ENCODE measurements around the gene MINDY4B. TPM values are rescaled to one million over a fixed set of nuclear protein-coding genes. Genes with fewer than 3 reads are reported as not detected.
A peak's percentile ranks its signal among the peaks of the same experiment; 100 is the strongest.

Gene MINDY4B
- total RNA-seq, 6 experiments from 2014 or later, result not detected

DNA sequence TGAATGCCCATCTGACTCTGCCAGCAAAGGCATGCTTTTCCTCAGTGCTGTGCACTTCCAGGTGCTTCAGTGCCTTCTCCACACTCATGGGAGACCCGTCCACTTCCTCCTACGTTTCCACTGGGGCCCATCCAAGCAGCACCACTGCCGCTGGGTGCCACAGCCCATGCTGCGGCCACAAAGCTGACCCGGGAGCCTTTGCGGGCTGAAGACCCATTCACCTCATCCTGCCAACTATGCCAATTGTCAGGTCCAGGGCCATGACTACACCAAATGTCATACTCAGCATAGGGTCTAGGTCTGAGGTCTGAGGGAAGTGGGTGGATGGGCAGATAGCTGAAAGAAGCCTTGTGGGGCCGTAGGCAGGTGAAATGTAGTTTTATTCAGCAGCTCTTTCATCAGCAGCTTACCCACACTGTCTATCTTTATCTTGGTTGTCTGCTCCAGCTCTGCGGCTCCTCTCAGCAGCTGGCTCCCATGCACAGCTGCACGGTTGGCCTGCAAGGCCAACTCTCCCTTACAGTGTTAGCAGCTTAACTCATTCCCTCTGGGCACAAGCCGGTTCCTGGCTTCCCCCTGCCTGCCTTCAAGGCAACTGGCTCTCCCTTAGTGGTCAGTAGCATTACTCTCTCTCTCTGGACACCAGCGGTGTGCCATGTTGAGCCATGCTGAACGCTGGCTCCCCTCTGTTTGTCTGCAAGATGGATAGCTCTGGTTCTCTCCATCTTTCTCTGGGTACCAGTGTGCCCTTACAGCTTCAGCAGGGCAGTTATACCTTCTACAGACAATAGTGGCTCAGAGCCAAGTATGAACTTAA is 78.6 kb downstream of the MINDY4B start:
- H3K27ac ChIP-seq, result no peak overlapping the region
- H3K27me3 ChIP-seq, result no peaks in the 10 kb centered on the region
- 87% methylated on average over 5 of the region's 12 CpGs for WGBS (ENCODE audit: insufficient coverage, low coverage, low lambda C conversion rate, missing lambda C conversion rate)
- intact Hi-C loops (cut with DNase I), result no loop called here
- H3K4me3 ChIP-seq, result no peak overlapping the region
- no peaks in the 10 kb centered on the region for H3K9me3 ChIP-seq
- no peaks in the 10 kb centered on the region for H3K36me3 ChIP-seq
- no peak for TF ChIP-seq POLR2A (IDR thresholded peaks at IDR 0.05)
- TF ChIP-seq, protein P1, sequence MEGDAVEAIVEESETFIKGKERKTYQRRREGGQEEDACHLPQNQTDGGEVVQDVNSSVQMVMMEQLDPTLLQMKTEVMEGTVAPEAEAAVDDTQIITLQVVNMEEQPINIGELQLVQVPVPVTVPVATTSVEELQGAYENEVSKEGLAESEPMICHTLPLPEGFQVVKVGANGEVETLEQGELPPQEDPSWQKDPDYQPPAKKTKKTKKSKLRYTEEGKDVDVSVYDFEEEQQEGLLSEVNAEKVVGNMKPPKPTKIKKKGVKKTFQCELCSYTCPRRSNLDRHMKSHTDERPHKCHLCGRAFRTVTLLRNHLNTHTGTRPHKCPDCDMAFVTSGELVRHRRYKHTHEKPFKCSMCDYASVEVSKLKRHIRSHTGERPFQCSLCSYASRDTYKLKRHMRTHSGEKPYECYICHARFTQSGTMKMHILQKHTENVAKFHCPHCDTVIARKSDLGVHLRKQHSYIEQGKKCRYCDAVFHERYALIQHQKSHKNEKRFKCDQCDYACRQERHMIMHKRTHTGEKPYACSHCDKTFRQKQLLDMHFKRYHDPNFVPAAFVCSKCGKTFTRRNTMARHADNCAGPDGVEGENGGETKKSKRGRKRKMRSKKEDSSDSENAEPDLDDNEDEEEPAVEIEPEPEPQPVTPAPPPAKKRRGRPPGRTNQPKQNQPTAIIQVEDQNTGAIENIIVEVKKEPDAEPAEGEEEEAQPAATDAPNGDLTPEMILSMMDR (IDR thresholded peaks at IDR 0.05), result no peak
- no peak for ATAC-seq
- no peaks in the 10 kb centered on the region for H3K4me1 ChIP-seq
- DNase-seq, result no peak

DNA sequence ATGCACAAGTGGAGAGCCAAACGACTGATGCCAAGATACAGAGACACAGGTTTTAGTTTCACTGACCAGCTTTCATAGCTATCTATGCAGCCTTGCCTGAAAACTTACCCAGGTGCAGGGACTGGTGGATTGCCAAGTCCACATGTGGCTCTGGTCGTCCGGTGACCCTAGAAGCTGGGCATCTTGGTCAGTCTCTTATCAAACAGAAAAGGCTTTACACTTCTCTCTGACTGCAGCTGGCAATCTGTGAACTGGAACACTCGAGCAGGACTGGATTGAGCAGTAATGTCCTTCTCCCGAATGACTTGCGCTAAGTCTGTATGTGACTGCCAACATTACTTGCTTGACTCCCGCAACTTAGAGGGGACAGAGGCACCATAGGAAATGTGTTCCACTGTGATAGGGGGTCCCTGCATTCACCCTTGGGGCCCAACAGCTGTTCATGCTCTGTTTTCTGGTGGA is 79.3 kb downstream of the MINDY4B start:
- H3K4me1 ChIP-seq, result no peaks in the 10 kb centered on the region
- H3K36me3 ChIP-seq, result no peaks in the 10 kb centered on the region
- 60% methylated on average over 1 of the region's 7 CpGs for WGBS (ENCODE audit: insufficient coverage, low coverage, low lambda C conversion rate, missing lambda C conversion rate)
- no peaks in the 10 kb centered on the region for H3K9me3 ChIP-seq
- no peak for ATAC-seq
- no peak overlapping the region for H3K4me3 ChIP-seq
- H3K27ac ChIP-seq, result no peak overlapping the region
- no peaks in the 10 kb centered on the region for H3K27me3 ChIP-seq
- no peak for TF ChIP-seq POLR2A (IDR thresholded peaks at IDR 0.05)
- TF ChIP-seq, protein P1 (IDR thresholded peaks at IDR 0.05), result no peak
- intact Hi-C loops (cut with DNase I), result no loop called here
- no peak for DNase-seq

DNA sequence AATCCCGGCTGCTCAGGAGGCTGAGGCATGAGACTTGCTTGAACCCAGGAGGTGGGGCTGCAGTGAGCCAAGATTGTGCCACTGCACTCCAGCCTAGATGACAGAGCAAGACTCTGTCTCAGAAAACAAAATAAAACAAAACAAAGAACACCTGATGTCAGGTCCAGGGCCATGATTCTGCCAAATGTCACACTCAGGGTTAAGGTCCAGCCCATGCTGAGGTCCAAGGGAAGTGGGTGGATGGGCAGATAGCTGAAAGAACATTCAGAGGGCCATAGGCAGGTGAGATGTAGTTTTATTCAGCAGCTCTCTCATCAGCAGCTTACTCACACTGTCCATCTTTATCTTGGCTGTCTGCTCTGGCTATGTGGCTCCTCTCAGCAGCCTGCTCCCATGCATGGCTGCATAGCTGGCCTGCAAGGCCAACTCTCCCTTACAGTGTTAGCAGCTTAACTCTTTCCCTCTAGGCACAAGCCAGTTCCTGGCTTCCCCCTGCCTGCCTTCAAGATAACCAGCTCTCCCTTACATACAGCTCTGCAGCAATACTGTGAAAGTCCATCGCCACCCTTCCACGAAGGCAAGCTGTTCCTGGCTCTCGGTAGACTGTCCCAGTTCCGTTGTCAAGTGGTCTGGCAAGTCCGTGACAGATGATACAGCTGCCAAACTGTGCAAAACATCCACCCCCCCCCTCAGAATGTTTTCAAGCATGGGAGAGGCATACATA is 79.9 kb downstream of the MINDY4B start:
- Histone ChIP-seq H3K9me3 (no peaks in the 10 kb centered on the region), H3K4me3 (no peak overlapping the region), H3K36me3 (no peaks in the 10 kb centered on the region), H3K27ac (no peak overlapping the region), H3K4me1 (no peaks in the 10 kb centered on the region), H3K27me3 (no peaks in the 10 kb centered on the region)
- DNase-seq, result no peak
- no peak for TF ChIP-seq POLR2A (IDR thresholded peaks at IDR 0.05)
- TF ChIP-seq, protein P1 (IDR thresholded peaks at IDR 0.05), result no peak
- 76% methylated on average over 6 of the region's 6 CpGs for WGBS (ENCODE audit: insufficient coverage, low coverage, low lambda C conversion rate, missing lambda C conversion rate)
- ATAC-seq, result peak; percentile 29 to 72 (median 56)
- intact Hi-C loops (cut with DNase I), result no loop called here

DNA sequence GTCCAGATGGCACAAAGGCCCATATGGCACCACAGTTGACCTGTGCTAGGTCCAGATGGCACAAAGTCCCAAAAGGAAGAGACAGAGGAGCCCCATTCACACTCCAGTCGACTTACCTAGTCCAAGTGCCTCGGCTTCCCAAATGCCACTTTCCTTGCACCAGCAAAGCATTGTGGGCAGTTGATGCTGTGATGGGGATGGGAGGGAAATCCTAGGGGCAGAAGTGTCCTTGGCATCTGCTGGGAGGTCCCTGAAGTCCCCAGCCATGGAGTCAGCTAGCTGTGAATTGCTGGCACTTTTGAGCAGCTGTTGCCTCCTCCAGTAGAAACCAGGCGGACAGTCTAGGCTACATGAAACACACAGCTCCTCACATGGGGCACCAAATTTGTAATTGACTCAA is 82.0 kb downstream of the MINDY4B start:
- ATAC-seq, result no peak

More for the DNA sequence above, 82.0 kb downstream of the MINDY4B start:
- H3K4me3 ChIP-seq, result no peak overlapping the region
- H3K9me3 ChIP-seq, result no peaks in the 10 kb centered on the region
- intact Hi-C loops (cut with DNase I), result no loop called here
- no peaks in the 10 kb centered on the region for H3K36me3 ChIP-seq
- no peak overlapping the region for H3K27ac ChIP-seq
- WGBS (ENCODE audit: insufficient coverage, low coverage, low lambda C conversion rate, missing lambda C conversion rate), result 75% methylated on average over 2 of the region's 3 CpGs
- TF ChIP-seq, protein P1 (IDR thresholded peaks at IDR 0.05), result no peak
- TF ChIP-seq POLR2A (IDR thresholded peaks at IDR 0.05), result no peak
- H3K27me3 ChIP-seq, result no peaks in the 10 kb centered on the region
- DNase-seq, result no peak
- H3K4me1 ChIP-seq, result no peaks in the 10 kb centered on the region
